Fibroblast of skin of scalp (primary cell): ENCODE data around the gene SRGAP1.
A peak's percentile ranks its signal among the peaks of the same experiment; 100 is the strongest.
"Not testable (repeated sequence)": the region's sequence is repeated elsewhere in the genome, so short reads cannot be mapped to it uniquely, and the experiment has no call there.

Experiments
- DNase-seq: peaks from one replicate; pipeline ENCODE4 v3.0.0-alpha.2; 2013

Gene SRGAP1

GRCh38 chr12:63838411-63838810, 6.1 kb upstream of the SRGAP1 start:
- no peak for DNase-seq

GRCh38 chr12:63841011-63841410, 3.5 kb upstream of the SRGAP1 start:
- no peak for DNase-seq

- no peak for DNase-seq
Measured at GRCh38 chr12:63841571-63841970, 2.9 kb upstream of the SRGAP1 start.

DNA sequence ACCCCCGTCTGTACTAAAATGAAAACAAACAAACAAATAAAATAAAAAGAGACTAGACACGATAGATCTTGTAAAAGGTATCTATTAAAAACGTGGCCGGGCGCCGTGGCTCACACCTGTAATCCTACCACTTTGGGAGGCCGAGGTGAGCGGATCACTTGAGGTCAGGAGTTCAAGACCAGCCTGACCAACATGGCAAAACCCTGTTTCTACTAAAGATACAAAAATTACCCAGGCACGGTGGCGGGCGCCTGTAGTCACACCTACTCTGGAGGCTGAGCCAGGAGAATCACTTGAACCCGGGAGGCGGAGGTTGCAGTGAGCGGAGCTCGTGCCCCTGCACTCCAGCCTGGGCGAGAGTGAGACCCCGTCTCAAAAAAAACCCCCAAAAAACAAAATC, 1.8 kb upstream of the SRGAP1 start:
- DNase-seq, result not testable (repeated sequence)

DNA sequence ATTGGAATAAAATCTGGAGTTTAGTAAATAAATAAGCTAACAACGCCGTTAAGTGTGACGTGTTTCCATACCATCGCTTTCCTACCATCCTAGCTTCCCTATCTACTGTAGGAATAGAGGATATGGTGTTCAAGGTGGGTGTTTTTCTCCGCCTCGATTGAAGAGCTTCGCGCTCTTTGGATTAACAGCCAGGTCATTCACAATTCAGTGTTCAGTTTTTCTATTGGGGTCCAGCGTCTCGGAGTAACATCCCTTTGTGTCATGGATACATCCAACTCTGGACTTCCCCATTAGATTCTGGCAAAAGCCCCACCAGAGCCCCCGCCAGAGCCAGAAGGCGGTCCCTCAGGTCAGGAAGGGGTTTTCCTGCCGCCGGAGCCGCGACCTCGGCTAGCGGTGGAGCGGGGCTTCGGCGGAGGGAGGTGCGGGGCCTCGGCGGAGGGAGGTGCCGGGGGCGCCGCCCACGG, 1.2 kb upstream of the SRGAP1 start:
- DNase-seq, result no peak

DNA sequence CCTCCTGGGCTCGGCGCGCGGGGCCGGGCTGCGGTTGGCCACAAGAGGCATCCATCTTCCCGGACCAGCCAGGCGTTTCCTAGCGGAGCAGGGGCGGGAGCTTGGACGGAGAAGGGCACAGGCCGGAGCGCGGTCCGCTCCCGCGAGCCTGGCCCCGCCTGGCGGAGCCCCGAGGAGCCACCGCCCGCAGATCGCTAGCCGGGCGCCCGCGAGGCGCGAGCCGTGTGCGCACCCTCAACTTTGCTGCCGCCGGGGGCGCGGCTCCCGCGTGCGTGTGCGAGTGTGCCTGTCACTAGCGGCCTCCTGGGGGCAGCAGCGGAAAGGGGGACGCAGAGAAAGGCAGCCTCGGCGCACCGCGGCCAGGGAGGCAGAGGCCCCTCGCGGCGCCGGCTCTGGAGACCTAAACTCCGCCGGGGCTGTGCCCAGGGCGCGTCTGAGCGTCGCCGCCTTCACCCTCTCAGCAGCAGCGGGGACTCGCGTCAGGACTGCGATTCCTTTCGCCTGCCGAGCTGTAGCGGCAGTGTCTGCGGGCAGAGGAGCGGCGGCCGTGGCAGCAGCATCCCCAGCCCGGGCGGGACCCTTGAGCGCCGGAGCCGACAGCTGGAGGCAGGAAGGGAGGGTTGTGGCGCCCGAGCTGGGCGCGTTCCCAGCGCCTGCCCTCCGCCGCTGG, 644 bp upstream of the SRGAP1 start:
- peak; percentile 96 for DNase-seq

GRCh38 chr12:63845726-63846125, 1.2 kb downstream of the SRGAP1 start:
- DNase-seq, result no peak

GRCh38 chr12:63846238-63846967, 1.9 kb downstream of the SRGAP1 start:
- DNase-seq, result no peak

GRCh38 chr12:63848450-63848849, 4.0 kb downstream of the SRGAP1 start:
- DNase-seq, result no peak

- DNase-seq, result no peak
Measured at GRCh38 chr12:63849106-63849620, 4.7 kb downstream of the SRGAP1 start.

DNA sequence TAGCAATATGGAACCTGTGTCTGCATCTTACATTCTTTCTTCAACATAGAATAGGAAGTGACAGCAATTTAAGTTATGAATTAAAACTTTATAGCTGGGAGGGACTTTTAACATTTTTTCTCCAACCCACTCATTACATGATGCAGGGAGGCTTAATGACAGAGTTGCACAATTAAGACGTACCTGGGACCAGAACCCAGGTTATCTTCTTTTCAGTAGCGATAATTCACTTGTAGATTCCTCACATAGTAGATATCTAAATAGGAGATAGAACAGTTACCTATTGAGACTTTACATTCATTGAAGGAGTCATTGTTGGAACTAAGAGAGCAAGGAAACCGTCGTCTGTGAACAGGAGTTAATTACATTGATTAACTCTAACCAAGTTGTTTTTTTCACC, 5.1 kb downstream of the SRGAP1 start:
- no peak for DNase-seq

DNA sequence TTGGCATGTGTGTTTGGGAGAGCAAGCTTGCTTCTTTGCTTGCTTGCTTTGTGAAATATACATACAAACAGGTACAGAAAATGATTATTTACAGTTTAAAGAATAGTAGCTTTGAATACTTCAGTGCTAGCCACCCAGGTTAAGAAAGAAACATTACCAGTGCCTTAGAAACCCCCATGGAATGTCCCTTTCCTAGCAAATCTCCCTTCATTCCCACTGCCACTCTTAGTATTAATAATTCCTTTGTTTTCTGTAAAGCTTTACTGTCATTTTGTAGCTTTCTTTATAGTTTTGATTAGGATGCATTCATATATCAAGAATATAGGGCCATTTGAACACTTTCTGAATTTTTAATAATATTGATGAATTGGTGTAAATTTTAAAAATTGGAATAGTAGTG, 9.5 kb downstream of the SRGAP1 start:
- DNase-seq, result no peak

GRCh38 chr12:63855299-63855698, 10.8 kb downstream of the SRGAP1 start:
- DNase-seq, result no peak

DNA sequence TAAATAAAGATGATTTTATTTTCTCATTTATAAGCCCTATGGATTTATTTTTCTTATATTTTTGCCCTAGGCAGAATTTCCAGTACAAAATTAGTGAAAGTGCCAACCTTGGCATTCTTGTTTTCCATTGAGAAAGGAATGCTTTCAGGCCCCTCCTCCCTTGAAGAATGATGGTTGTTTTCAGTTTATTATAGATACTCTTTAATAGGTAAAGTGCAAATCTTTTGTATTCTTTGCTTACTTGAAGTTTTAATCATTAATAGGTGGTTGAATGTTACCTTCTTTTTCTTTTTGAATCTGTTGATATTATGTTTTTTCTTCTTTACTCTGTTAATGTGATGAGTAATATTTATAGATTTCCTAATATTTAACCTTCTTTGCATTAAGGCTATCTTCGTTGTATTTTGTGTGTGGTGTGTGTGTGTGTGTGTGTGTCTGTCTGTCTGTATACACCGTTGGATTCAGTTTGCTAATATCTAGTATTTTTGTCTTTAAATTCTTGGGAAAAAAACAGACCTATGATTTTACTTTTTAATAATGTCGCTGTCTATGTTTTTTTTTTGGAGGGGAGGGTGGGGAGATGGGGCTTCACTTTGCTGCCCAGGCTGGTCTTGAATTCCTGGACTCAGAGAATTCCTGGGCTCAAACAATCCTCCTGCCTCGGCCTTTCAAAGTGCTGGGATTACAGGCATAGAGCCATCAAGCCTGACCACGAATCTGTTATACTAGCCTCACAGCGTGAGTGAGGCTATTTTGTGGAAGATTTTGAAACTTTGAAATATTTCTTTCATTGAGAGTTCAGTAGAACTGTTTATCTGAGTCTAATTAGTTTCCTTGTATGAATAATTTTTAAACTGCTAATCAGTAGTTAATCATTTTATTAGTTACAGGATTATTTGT, 13.5 kb downstream of the SRGAP1 start:
- peak; percentile 74 for DNase-seq

DNA sequence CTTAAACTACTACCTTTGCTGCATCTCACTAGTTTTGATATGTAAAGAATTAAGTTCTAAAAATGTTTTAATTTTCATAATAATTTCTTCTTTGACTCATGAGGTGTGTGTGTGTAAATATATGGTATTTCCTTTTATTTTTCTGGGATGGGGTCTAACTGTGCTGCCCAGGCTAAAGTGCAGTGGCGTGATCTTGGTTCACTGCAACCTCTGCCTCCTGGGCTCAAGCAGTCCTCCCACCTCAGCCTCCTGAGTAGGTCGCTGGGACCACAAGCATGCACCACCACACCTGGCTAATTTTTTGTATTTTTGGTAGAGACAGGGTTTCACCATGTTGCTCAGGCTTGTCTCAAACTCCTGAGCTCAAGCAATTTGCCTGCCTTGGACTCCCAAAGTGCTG, 15.4 kb downstream of the SRGAP1 start:
- not testable (repeated sequence) for DNase-seq

- DNase-seq, result peak; percentile 84
Measured at GRCh38 chr12:63862187-63862968, 17.9 kb downstream of the SRGAP1 start.

DNA sequence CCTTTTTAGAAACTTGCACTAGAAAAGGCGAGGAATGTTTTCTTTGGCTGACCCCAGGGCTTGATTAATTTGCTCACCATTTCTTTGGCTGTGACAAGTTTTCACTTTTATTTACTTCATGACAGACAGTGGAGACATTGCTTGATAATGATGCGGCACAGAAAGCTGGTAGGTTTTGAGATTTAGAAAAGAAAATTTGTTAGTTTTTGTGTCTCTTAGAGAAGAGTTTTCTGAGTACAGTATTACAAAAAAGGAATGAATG, 18.4 kb downstream of the SRGAP1 start:
- no peak for DNase-seq

DNA sequence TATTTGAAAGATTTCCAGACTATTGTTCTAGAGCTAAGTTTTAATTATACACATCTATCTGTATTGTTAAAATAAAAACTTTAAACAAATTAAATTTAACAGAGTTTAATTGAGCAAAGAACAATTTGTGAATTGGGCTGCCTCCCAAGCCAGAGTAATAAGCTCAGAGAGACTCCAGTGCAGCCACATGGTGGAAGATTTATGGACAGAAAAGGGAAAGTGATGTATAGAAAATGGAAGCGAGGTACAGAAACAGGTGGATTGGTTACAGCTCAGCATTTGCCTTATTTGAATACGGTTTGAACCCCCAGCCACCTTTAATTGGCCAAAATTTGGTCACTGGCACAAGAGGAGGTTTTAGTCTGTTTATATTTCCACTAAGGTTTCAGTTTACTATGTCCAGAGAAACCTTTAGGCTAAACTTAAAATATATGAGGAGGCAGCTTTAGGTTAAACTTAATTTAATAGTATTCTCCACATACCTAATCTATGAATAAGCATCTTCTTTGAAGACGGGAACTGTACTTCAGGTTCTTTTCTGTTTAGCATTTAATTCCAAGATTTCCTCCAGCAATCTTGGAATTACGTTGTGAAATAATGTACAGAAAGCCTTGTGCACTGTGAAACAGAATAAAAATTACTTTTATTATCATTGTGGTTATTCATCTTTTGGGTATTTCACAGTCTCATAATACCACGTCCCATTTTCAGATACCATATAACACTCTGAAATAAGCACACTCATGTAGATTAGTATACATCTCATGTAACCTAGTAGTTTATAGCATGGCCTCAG, 19.4 kb downstream of the SRGAP1 start:
- DNase-seq, result no peak

DNA sequence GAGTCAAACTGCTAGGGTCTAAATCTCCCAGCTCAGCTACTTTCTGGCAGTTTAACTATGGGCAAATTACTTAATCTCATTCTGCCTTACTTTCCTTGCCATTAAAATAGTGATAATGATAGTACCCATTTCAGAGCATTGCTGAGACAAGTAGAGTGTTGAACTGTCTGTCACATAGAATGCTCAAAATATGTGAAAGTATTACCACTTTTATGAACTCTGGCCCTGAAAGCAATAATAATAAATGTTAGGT, 19.9 kb downstream of the SRGAP1 start:
- DNase-seq, result no peak

GRCh38 chr12:63865448-63865847, 20.9 kb downstream of the SRGAP1 start:
- no peak for DNase-seq

DNA sequence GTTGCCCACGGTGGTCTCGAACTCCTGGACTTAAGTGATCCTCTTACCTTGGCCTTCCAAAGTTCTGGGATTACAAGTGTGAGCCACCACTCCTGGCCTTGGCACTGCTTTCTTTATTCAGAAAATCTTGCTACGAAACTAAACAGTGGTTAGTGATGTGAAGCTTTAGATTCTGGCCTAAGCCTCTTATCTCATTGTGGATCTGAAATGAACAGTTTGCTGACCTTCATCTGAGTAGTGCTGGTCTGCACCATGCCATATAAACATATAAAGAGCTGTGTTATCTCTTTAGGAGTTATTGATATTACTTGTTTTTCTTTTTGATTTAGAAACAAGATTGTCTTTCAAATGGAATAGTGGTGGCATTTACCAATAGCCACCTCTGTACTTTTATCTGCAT, 22.6 kb downstream of the SRGAP1 start:
- no peak for DNase-seq

- DNase-seq, result no peak
Measured at GRCh38 chr12:63869656-63870055, 25.2 kb downstream of the SRGAP1 start.
